ENCODE measurements around the gene HAND2. TPM values are rescaled to one million over a fixed set of nuclear protein-coding genes. Genes with fewer than 3 reads are reported as not detected.

HAND2 gene
- total and polyA plus RNA-seq, 2 of the 8 experiments (the other 6 are each of a cell fraction or from before 2014, with no cell fraction given), result 0.05 TPM; not detected in 1

DNA sequence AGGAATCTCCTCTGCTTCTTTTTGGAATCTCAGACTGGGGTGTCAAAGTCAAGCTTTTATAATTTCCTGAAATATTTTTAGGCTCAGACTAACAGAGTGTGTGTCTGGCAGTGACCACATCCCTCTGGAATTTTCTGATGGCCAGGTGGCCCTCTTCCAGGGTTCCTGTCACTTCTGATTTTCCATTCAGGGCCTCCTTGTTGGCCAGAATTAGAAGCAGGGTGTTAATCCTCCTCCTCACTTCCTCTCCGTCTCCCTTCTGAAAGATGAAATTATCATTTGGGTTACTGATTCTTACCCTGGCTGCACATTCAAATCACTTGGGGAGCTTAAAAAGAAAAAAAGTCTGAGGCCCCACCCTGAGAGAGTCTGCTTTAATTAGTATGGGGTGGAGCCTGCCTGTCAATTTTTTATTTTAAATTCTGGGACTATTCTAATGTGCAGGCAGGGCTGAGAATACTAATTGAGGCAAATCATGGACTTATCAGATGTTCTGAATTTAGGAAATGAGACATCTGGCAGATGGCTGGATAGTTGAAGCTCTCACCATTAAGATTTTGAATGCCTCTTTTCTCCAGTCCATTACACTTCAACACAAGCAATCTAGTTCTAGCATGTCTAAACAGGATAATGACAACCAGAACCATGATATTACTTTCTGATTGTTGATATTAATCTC is 43.2 kb downstream of the HAND2 start:
- no peak for TF ChIP-seq FOSL1 (IDR thresholded peaks at IDR 0.05; ENCODE audit: insufficient read depth, low read depth, low read length)
- TF ChIP-seq, protein P1, sequence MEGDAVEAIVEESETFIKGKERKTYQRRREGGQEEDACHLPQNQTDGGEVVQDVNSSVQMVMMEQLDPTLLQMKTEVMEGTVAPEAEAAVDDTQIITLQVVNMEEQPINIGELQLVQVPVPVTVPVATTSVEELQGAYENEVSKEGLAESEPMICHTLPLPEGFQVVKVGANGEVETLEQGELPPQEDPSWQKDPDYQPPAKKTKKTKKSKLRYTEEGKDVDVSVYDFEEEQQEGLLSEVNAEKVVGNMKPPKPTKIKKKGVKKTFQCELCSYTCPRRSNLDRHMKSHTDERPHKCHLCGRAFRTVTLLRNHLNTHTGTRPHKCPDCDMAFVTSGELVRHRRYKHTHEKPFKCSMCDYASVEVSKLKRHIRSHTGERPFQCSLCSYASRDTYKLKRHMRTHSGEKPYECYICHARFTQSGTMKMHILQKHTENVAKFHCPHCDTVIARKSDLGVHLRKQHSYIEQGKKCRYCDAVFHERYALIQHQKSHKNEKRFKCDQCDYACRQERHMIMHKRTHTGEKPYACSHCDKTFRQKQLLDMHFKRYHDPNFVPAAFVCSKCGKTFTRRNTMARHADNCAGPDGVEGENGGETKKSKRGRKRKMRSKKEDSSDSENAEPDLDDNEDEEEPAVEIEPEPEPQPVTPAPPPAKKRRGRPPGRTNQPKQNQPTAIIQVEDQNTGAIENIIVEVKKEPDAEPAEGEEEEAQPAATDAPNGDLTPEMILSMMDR (IDR thresholded peaks at IDR 0.05; ENCODE audit: control extremely low read depth in 1 of 3, insufficient read depth in 1 of 3, low read depth in 1 of 3, low read length in 3 of 3), result no peak
- TF ChIP-seq SIN3A (conservative IDR thresholded peaks at IDR 0.05 in 1 of 2, IDR thresholded peaks at IDR 0.05 in 1 of 2; ENCODE audit: low read depth in 1 of 2, low read length in 2 of 2), result no peak
- no peak for TF ChIP-seq HDAC6 (IDR thresholded peaks at IDR 0.05; ENCODE audit: low read depth, low read length)
- TF ChIP-seq RFX5 (IDR thresholded peaks at IDR 0.05; ENCODE audit: borderline replicate concordance, low read depth, low read length), result no peak
- no peak for TF ChIP-seq JUN (IDR thresholded peaks at IDR 0.05; ENCODE audit: low read depth, low read length)
- no peak for TF ChIP-seq CEBPB (IDR thresholded peaks at IDR 0.05; ENCODE audit: low read depth, low read length)
- TF ChIP-seq, protein P2, sequence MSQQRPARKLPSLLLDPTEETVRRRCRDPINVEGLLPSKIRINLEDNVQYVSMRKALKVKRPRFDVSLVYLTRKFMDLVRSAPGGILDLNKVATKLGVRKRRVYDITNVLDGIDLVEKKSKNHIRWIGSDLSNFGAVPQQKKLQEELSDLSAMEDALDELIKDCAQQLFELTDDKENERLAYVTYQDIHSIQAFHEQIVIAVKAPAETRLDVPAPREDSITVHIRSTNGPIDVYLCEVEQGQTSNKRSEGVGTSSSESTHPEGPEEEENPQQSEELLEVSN (IDR thresholded peaks at IDR 0.05), result no peak
- Histone ChIP-seq H3K9me3 (ENCODE audit: insufficient read depth in 2 of 2, low read depth in 1 of 2, low read length in 1 of 2) (no peaks in the 10 kb centered on the region), H3K14ac (ENCODE audit: insufficient read length) (no peak overlapping the region), H2BK20ac (ENCODE audit: low read length) (no peak overlapping the region), H4K20me1 (replicated peaks in 1 of 2; ENCODE audit: control insufficient read depth in 1 of 2, insufficient read depth in 2 of 2, low read length in 2 of 2) (no peaks in the 10 kb centered on the region), H4K5ac (ENCODE audit: insufficient read length, low read depth, low read length) (no peak overlapping the region), H3K4me1 (replicated peaks in 1 of 4; ENCODE audit: control insufficient read depth in 3 of 4, insufficient read depth in 4 of 4, low read length in 3 of 4) (peaks cover 0 to 16% (median 4%) of the 10 kb centered on the region in 4 experiments; a peak in 4 of 7 replicates), H3K56ac (replicated peaks; ENCODE audit: insufficient read length, low read depth, low read length) (no peak overlapping the region), H2BK5ac (ENCODE audit: low read depth, low read length) (no peak overlapping the region), H3K4ac (replicated peaks; ENCODE audit: insufficient read length, low read depth, low read length) (no peak overlapping the region), H2AFZ (ENCODE audit: low read length) (no peak overlapping the region), H2BK15ac (ENCODE audit: low read length) (no peak overlapping the region), H3K23me2 (ENCODE audit: low read depth, low read length) (no peaks in the 10 kb centered on the region), H3K36me3 (ENCODE audit: control insufficient read depth in 2 of 4, insufficient read depth in 4 of 4, low read length in 3 of 4) (no peaks in the 10 kb centered on the region), H3K79me2 (ENCODE audit: control insufficient read depth in 1 of 2, insufficient read depth in 2 of 2, low read length in 2 of 2) (no peaks in the 10 kb centered on the region), H2BK12ac (ENCODE audit: low read depth, low read length) (no peak overlapping the region), H3K79me1 (ENCODE audit: low read depth, low read length) (no peaks in the 10 kb centered on the region), H3K18ac (ENCODE audit: extremely low read depth, low read length) (no peak overlapping the region), H3K4me3 (ENCODE audit: extremely low read depth in 1 of 4, insufficient read depth in 2 of 4, low read depth in 3 of 4, low read length in 4 of 4) (no peak overlapping the region), H4K91ac (replicated peaks; ENCODE audit: insufficient read length, low read length) (no peak overlapping the region), H2BK120ac (replicated peaks; ENCODE audit: low read depth, low read length) (no peak overlapping the region), H3K27ac (ENCODE audit: low read depth, low read length) (no peak overlapping the region), H3K9ac (replicated peaks in 1 of 4; ENCODE audit: extremely low read depth in 1 of 4, low read depth in 3 of 4, low read length in 3 of 4) (no peak overlapping the region), H3K27me3 (replicated peaks in 1 of 4; ENCODE audit: control insufficient read depth in 3 of 4, extremely low read depth in 1 of 4, insufficient read depth in 3 of 4, low read length in 3 of 4) (no peaks in the 10 kb centered on the region; a peak in 2 of 7 replicates), H4K8ac (ENCODE audit: extremely low read depth, insufficient read depth, low read length) (no peak overlapping the region), H2AK5ac (ENCODE audit: low read depth, low read length) (no peak overlapping the region), H3K23ac (ENCODE audit: insufficient read length) (no peak overlapping the region), H3K4me2 (ENCODE audit: insufficient read depth in 1 of 2, low read depth in 2 of 2, low read length in 2 of 2) (no peak overlapping the region)
- WGBS, 2 experiments (ENCODE audit: extremely low coverage in 1 of 2, insufficient coverage in 1 of 2, insufficient read length in 1 of 2, insufficient replicate concordance in 2 of 2, low coverage in 1 of 2, low lambda C conversion rate in 2 of 2, missing lambda C conversion rate in 1 of 2), result 86% methylated on average over 1 of the region's 1 CpG; no CpG with 5 or more reads in 1 of the 2 experiments
- no peak for FAIRE-seq
- ChIA-PET CTCF (ENCODE audit: partially characterized antibody) (interaction anchor here (0.6 to 1.8 kb wide), 4 partner anchors 10 to 673 kb away, joined by 3 to 6 read pairs (median 5); no protein-coding TSS in a partner anchor), POLR2A (ENCODE audit: partially characterized antibody) (no interaction called here)
- no peak for DNase-seq (ENCODE audit: low read depth in 1 of 2, low spot score in 2 of 2)
